ENCODE data around the gene TNC. TPM values are rescaled to one million over a fixed set of nuclear protein-coding genes. Genes with fewer than 3 reads are reported as not detected.

TNC gene
- total and polyA plus RNA-seq, 2 donors (not counting 1 experiment from before 2014, with no cell fraction given), result not detected

GRCh38 chr9:115135821-115136778 is 18.1 kb upstream of the TNC start:
- H2AFZ ChIP-seq (ENCODE audit: insufficient read depth, low read depth, low read length, poor library complexity, severe bottlenecking), result no peak overlapping the region
- no peaks in the 10 kb centered on the region for H4K20me1 ChIP-seq (ENCODE audit: control insufficient read depth, insufficient read depth, low read length, poor library complexity, severe bottlenecking)
- H3K27ac ChIP-seq (ENCODE audit: low read length in 2 of 2), result no peak overlapping the region
- intact Hi-C loops (cut with micrococcal nuclease), result no loop called here
- no peaks in the 10 kb centered on the region for H3K79me2 ChIP-seq (ENCODE audit: control insufficient read depth, insufficient read depth, low read length)
- no peak overlapping the region for H3K4me2 ChIP-seq (replicated peaks; ENCODE audit: low read depth, low read length, poor library complexity, severe bottlenecking)
- no peaks in the 10 kb centered on the region for H3K36me3 ChIP-seq (replicated peaks in 1 of 2; ENCODE audit: control extremely low read depth in 1 of 2, control insufficient read depth in 1 of 2, extremely low read depth in 1 of 2, insufficient read depth in 2 of 2, low read length in 1 of 2)
- no peaks in the 10 kb centered on the region for H3K4me1 ChIP-seq (ENCODE audit: control insufficient read depth in 2 of 2, insufficient read depth in 2 of 2, low read length in 2 of 2)
- no peak for DNase-seq
- CTCF ChIA-PET, result no interaction called here
- Mint-ChIP-seq H3K4me3 (no peak overlapping the region), H3K9me3 (ENCODE audit: insufficient read depth) (no peaks in the 10 kb centered on the region), H3K4me1 (no peaks in the 10 kb centered on the region), H3K27me3 (peaks cover 27% of the 10 kb centered on the region), H3K27ac (no peak overlapping the region)
- no peak overlapping the region for H3K4me3 ChIP-seq (ENCODE audit: control extremely low read depth in 1 of 5, extremely low read depth in 1 of 5, insufficient read depth in 1 of 5, low read depth in 2 of 5, low read length in 4 of 5)
- peaks cover 0 to 1% (median 0%) of the 10 kb centered on the region in 3 donors for H3K9me3 ChIP-seq (ENCODE audit: control extremely low read depth in 1 of 3, control insufficient read depth in 2 of 3, insufficient read depth in 1 of 3, low read length in 2 of 3)
- peaks cover 0 to 3% (median 0%) of the 10 kb centered on the region in 4 experiments for H3K27me3 ChIP-seq (replicated peaks in 1 of 4; ENCODE audit: control extremely low read depth in 1 of 4, control insufficient read depth in 3 of 4, insufficient read depth in 4 of 4, low read length in 3 of 4)
- WGBS (ENCODE audit: insufficient coverage), result 95% methylated on average over 6 of the region's 8 CpGs
- H3K9ac ChIP-seq (ENCODE audit: low read length), result no peak overlapping the region
- TF ChIP-seq CTCF (IDR thresholded peaks at IDR 0.05), result no peak
- no peak for TF ChIP-seq EZH2 (IDR thresholded peaks at IDR 0.05; ENCODE audit: borderline replicate concordance, insufficient read depth, low read depth, low read length, poor library complexity, severe bottlenecking)
- POLR2A ChIA-PET, result no interaction called here
- no peak for ATAC-seq (ENCODE audit: low read depth)

GRCh38 chr9:115134941-115135340 is 17.0 kb upstream of the TNC start:
- no peak overlapping the region for H3K4me3 Mint-ChIP-seq
- DNase-seq (no peak), ATAC-seq (ENCODE audit: low read depth) (no peak)
- TF ChIP-seq EZH2 (IDR thresholded peaks at IDR 0.05; ENCODE audit: borderline replicate concordance, insufficient read depth, low read depth, low read length, poor library complexity, severe bottlenecking), result no peak
- no peak for TF ChIP-seq CTCF (IDR thresholded peaks at IDR 0.05)
- Histone ChIP-seq H3K36me3 (replicated peaks in 1 of 2; ENCODE audit: control extremely low read depth in 1 of 2, control insufficient read depth in 1 of 2, extremely low read depth in 1 of 2, insufficient read depth in 2 of 2, low read length in 1 of 2) (no peaks in the 10 kb centered on the region), H3K27me3 (replicated peaks in 1 of 4; ENCODE audit: control extremely low read depth in 1 of 4, control insufficient read depth in 3 of 4, insufficient read depth in 4 of 4, low read length in 3 of 4) (peaks cover 0 to 3% (median 0%) of the 10 kb centered on the region in 4 experiments), H3K9me3 (ENCODE audit: control extremely low read depth in 1 of 3, control insufficient read depth in 2 of 3, insufficient read depth in 1 of 3, low read length in 2 of 3) (peaks cover 0 to 1% (median 0%) of the 10 kb centered on the region in 3 donors), H3K4me3 (ENCODE audit: control extremely low read depth in 1 of 5, extremely low read depth in 1 of 5, insufficient read depth in 1 of 5, low read depth in 2 of 5, low read length in 4 of 5) (no peak overlapping the region), H3K9ac (ENCODE audit: low read length) (no peak overlapping the region), H3K4me1 (ENCODE audit: control insufficient read depth in 2 of 2, insufficient read depth in 2 of 2, low read length in 2 of 2) (no peaks in the 10 kb centered on the region), H2AFZ (ENCODE audit: insufficient read depth, low read depth, low read length, poor library complexity, severe bottlenecking) (no peak overlapping the region), H4K20me1 (ENCODE audit: control insufficient read depth, insufficient read depth, low read length, poor library complexity, severe bottlenecking) (no peaks in the 10 kb centered on the region), H3K79me2 (ENCODE audit: control insufficient read depth, insufficient read depth, low read length) (no peaks in the 10 kb centered on the region), H3K27ac (ENCODE audit: low read length in 2 of 2) (no peak overlapping the region), H3K4me2 (replicated peaks; ENCODE audit: low read depth, low read length, poor library complexity, severe bottlenecking) (no peak overlapping the region)
- CTCF ChIA-PET, result no interaction called here
- H3K27me3 Mint-ChIP-seq, result peaks cover 25% of the 10 kb centered on the region
- 92% methylated on average over 2 of the region's 4 CpGs for WGBS (ENCODE audit: insufficient coverage)
- no peaks in the 10 kb centered on the region for H3K4me1 Mint-ChIP-seq
- POLR2A ChIA-PET, result no interaction called here
- H3K27ac Mint-ChIP-seq, result no peak overlapping the region
- intact Hi-C loops (cut with micrococcal nuclease), result no loop called here
- no peaks in the 10 kb centered on the region for H3K9me3 Mint-ChIP-seq (ENCODE audit: insufficient read depth)

Measured in B cell (primary cell).